NB4 (cell line): ENCODE measurements around the gene RGR.

Source experiments
- CTCF ChIP-seq: IDR thresholded peaks from one replicate; pipeline ENCODE4 v1.5.1; 2012; ENCODE audit warnings: low read depth, low read length
- POLR2A ChIP-seq: IDR thresholded peaks from 2 replicates; pipeline ENCODE4 v1.6.1; 2011; ENCODE audit warnings: mild to moderate bottlenecking; ENCODE audit not compliant: insufficient read length; ENCODE audit errors: extremely low read depth

DNA sequence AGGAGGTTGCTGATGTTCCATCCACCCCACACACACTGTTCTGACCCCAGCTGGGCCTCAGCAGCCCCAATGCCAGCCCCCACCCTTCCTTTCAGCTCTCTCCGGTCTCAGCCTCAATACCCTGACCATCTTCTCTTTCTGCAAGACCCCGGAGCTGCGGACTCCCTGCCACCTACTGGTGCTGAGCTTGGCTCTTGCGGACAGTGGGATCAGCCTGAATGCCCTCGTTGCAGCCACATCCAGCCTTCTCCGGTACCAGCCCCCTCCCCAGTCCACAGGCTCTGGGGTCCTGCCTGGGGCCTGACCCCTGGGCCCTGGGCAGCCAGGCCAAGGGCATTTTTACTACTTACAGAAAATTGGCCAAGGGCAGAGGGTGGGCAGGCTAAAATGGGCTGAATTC, 2.6 kb downstream of the RGR start:
- TF ChIP-seq POLR2A (no peak), CTCF (no peak)
